Measurements from ENCODE around the gene STK32A. TPM values are rescaled to one million over a fixed set of nuclear protein-coding genes. Genes with fewer than 3 reads are reported as not detected.
"Not testable (repeated sequence)": the region's sequence is repeated elsewhere in the genome, so short reads cannot be mapped to it uniquely, and the experiment has no call there.

STK32A gene
- total RNA-seq, 4 donors from 2014 or later: 0.04 to 1.7 (median 0.80) TPM

DNA sequence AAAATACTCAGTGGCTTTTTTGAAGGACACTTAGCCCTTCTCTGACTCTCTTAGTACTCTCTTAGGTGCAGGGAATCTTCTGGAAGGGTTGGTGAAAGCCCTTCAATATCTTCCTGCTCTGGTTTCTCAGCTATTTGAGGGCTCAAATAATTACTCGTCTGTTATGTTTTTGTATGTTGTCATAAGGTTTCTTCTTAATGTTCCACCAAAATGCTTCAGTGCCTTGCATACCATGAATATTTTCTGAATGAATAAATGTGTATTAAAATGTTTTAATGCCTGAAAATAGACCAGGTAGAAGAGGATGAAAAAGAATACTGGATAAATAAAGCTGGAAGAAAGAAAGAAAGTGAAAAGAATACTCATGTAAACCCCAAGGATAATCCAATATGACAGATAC is 124.3 kb downstream of the STK32A start:
- in situ Hi-C loops (cut with MboI; ENCODE audit: low sequenced_read_pairs in 4 of 4): no loop called here
- TF ChIP-seq, protein P1, sequence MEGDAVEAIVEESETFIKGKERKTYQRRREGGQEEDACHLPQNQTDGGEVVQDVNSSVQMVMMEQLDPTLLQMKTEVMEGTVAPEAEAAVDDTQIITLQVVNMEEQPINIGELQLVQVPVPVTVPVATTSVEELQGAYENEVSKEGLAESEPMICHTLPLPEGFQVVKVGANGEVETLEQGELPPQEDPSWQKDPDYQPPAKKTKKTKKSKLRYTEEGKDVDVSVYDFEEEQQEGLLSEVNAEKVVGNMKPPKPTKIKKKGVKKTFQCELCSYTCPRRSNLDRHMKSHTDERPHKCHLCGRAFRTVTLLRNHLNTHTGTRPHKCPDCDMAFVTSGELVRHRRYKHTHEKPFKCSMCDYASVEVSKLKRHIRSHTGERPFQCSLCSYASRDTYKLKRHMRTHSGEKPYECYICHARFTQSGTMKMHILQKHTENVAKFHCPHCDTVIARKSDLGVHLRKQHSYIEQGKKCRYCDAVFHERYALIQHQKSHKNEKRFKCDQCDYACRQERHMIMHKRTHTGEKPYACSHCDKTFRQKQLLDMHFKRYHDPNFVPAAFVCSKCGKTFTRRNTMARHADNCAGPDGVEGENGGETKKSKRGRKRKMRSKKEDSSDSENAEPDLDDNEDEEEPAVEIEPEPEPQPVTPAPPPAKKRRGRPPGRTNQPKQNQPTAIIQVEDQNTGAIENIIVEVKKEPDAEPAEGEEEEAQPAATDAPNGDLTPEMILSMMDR (IDR thresholded peaks at IDR 0.05 in 4 of 5, conservative IDR thresholded peaks at IDR 0.05 in 1 of 5): no peak
- no peak for TF ChIP-seq POLR2A (IDR thresholded peaks at IDR 0.05)
- no peak for ATAC-seq

DNA sequence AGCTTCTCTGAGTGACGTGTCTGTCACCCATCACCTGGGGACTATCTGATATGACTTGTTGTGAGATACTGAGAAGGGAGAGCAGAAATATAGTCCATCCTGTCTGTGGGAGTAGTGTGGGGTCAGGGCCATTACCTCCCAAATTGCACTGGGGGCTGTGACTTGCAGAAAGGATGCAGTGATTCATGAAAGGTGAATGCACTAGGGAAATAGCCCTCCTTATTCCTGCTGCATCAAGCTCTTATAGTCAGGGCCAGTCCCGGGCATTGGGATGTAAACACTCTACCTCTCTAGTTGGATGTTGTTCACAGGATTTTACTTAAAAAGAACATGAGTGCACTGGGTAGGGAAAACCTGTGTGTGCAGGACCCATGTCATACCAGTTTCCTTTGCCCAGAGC is 124.8 kb downstream of the STK32A start:
- Histone ChIP-seq H3K4me1 (no peaks in the 10 kb centered on the region), H3K27ac (no peak overlapping the region), H3K4me3 (no peak overlapping the region), H3K27me3 (no peaks in the 10 kb centered on the region), H3K9me3 (no peaks in the 10 kb centered on the region), H3K36me3 (no peaks in the 10 kb centered on the region)
- intact Hi-C loops (cut with DNase I; ENCODE audit: low total_unique reads) (no loop called here), in situ Hi-C loops (cut with MboI; ENCODE audit: low sequenced_read_pairs in 4 of 4) (no loop called here)
- DNase-seq (no peak), ATAC-seq (no peak)
- TF ChIP-seq, protein P1 (IDR thresholded peaks at IDR 0.05 in 4 of 5, conservative IDR thresholded peaks at IDR 0.05 in 1 of 5): no peak
- no peak for TF ChIP-seq POLR2A (IDR thresholded peaks at IDR 0.05)

More for the DNA sequence above, 124.3 kb downstream of the STK32A start:
- Histone ChIP-seq H3K4me3 (no peak overlapping the region), H3K4me1 (no peaks in the 10 kb centered on the region), H3K9me3 (no peaks in the 10 kb centered on the region), H3K27me3 (no peaks in the 10 kb centered on the region), H3K27ac (no peak overlapping the region), H3K36me3 (no peaks in the 10 kb centered on the region)
- intact Hi-C loops (cut with DNase I; ENCODE audit: low total_unique reads): no loop called here
- no peak for DNase-seq

DNA sequence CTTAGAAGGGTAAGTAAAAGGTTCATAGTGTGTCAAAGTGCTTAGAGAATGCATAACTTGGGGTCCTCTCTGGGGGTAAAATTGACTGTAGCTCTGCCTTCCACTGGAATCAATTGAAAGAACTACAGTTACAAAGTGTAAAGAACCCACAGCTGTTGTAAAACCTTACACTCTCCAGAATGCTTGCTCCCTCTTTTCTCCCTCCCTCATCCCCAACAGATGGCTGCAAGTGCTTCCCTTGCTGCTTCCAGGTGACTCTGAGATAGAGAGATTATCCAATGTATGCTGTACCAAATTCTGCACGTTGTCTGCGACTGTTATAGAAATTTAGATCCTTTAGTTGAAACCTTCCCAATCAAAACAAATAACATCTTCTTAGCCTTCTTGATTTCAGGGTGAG is 126.0 kb downstream of the STK32A start:
- ATAC-seq (no peak), DNase-seq (no peak)
- no peaks in the 10 kb centered on the region for H3K4me1 ChIP-seq
- no peak overlapping the region for H3K4me3 ChIP-seq
- in situ Hi-C loops (cut with MboI; ENCODE audit: low sequenced_read_pairs in 4 of 4): loop anchor here in 2 of 4 donors (5.0 to 10.0 kb wide), 2 partner anchors 134 to 146 kb away; no protein-coding TSS in a partner anchor
- no peaks in the 10 kb centered on the region for H3K9me3 ChIP-seq
- H3K27me3 ChIP-seq: no peaks in the 10 kb centered on the region
- H3K27ac ChIP-seq: no peak overlapping the region
- no peak for TF ChIP-seq POLR2A (IDR thresholded peaks at IDR 0.05)
- TF ChIP-seq, protein P1 (IDR thresholded peaks at IDR 0.05 in 4 of 5, conservative IDR thresholded peaks at IDR 0.05 in 1 of 5): no peak
- intact Hi-C loops (cut with DNase I; ENCODE audit: low total_unique reads): no loop called here
- H3K36me3 ChIP-seq: no peaks in the 10 kb centered on the region

DNA sequence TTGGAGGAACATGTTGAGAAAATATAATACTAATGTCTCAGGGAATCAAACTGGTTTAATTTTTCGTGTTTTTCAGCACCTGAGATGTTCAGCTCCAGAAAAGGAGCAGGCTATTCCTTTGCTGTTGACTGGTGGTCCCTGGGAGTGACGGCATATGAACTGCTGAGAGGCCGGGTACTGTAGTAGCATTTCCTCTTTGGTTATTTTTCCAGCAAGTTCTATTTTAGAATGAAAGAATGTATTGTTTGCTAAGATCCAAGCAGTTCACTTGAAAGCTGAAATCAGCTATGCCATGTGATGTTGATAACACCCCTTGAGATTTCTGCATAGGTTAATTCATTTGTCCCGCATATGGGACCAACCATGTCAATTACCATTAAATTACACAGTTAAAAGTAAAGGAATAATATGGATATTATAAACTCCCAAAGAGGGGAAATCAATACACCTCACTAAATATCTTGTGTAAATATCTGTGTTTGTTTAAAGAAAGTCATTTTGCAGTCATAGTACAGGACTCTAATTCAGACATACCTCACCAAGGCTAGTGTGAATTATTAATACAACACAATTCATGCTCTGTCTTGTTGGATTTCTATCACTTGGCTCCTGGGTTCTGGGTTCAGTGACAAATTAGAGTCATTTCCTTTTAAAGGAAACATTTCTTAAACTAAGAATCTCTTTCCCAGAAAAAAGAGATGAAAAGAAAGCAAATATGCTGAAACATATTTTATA is 126.8 kb downstream of the STK32A start:
- Histone ChIP-seq H3K4me1 (no peaks in the 10 kb centered on the region), H3K4me3 (no peak overlapping the region), H3K27ac (no peak overlapping the region), H3K36me3 (no peaks in the 10 kb centered on the region), H3K27me3 (no peaks in the 10 kb centered on the region), H3K9me3 (no peaks in the 10 kb centered on the region)
- intact Hi-C loops (cut with DNase I; ENCODE audit: low total_unique reads) (no loop called here), in situ Hi-C loops (cut with MboI; ENCODE audit: low sequenced_read_pairs in 4 of 4) (loop anchor here in 2 of 4 donors (5.0 to 10.0 kb wide), 2 partner anchors 134 to 147 kb away; no protein-coding TSS in a partner anchor)
- TF ChIP-seq POLR2A (IDR thresholded peaks at IDR 0.05): no peak
- TF ChIP-seq, protein P1 (IDR thresholded peaks at IDR 0.05 in 4 of 5, conservative IDR thresholded peaks at IDR 0.05 in 1 of 5): no peak
- no peak for ATAC-seq
- no peak for DNase-seq

DNA sequence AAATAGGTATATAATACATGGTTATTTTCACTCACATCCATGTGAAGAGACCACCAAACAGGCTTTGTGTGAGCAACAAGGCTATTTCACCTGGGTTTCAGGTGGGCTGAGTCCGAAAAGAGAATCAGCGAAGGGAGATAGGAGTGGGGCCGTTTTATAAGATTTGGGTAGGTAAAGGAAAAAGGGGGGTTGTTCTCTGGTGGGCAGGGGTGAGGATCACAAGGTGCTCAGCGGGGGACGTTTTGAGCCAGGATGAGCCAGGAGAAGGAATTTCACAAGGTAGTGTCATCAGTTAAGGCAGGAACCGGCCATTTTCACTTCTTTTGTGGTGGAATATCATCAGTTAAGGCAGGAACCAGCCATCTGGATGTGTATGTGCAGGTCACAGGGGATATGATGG is 132.6 kb downstream of the STK32A start:
- ATAC-seq; H3K27me3 ChIP-seq; H3K36me3 ChIP-seq; H3K9me3 ChIP-seq; H3K27ac ChIP-seq; intact Hi-C loops (cut with DNase I; ENCODE audit: low total_unique reads); H3K4me3 ChIP-seq; DNase-seq; H3K4me1 ChIP-seq: not testable (repeated sequence)
- in situ Hi-C loops (cut with MboI; ENCODE audit: low sequenced_read_pairs in 4 of 4): loop anchor here in 1 of 4 donors (10.0 kb wide), 1 partner anchor 153 kb away; no protein-coding TSS in a partner anchor
